Right renal pelvis (tissue), 4 donors: ENCODE results near the gene TUFT1. TPM values are rescaled to one million over a fixed set of nuclear protein-coding genes. Genes with fewer than 3 reads are reported as not detected.
"Not testable (repeated sequence)": the region's sequence is repeated elsewhere in the genome, so short reads cannot be mapped to it uniquely, and the experiment has no call there.

Source experiments
- DNase-seq, 4 donors: peaks; one replicate each; pipeline ENCODE4 v3.0.0-alpha.2; 2013; ENCODE audit warnings: low read depth in 4 of 4, low spot score in 3 of 4, missing footprints in 1 of 4
- polyA plus RNA-seq, 4 donors: library from polyadenylated mRNA; unstranded; fragments of 120-200 nt; gene quantifications; one replicate each; pipeline ENCODE4 v1.2.1, GENCODE V29; 2013; ENCODE audit not compliant: insufficient read length in 4 of 4

The TUFT1 gene
- polyA plus RNA-seq, 4 donors = 9.9 to 13.0 (median 11.0) TPM

GRCh38 chr1:151612501-151613281 lies 72.6 kb downstream of the TUFT1 start:
- DNase-seq = no peak

GRCh38 chr1:151613282-151613780 lies 73.2 kb downstream of the TUFT1 start:
- DNase-seq = no peak

DNA sequence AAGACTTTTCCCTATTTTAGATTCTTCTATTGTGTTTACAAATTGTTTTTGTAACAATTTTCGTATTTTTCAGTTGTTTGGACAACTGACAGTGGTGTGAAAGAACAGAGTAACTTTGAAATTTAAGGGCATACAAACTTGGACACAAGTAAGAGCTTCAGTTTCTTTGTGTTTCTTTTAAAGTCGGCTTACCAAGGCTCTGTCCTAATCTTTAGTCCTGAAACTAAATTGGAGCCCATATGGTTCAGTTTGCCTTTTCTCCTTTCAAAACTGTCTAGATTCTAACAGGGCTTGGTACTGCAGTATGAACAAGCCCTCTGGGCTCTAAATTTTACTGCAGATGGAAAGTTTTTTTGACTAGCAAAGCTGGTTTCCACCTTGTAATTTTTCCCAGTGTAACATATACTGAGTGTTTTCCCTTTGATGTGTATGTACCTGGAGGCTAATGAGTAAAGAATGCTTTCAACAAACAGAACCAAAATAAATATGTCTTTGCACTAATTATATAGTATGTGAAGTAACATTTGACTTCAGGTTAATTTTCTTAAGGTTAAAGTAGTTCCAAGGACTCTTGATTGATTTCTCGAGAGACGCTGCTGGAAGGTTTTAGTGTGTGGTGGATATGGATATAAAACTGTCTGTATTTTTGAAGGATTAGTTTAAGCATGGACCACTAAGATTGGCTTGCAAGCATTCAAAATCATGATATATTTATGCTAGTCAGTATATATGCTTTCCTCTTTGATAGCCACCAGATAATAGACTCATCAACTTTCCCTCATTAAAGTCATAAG lies 75.8 kb downstream of the TUFT1 start:
- DNase-seq = no peak

DNA sequence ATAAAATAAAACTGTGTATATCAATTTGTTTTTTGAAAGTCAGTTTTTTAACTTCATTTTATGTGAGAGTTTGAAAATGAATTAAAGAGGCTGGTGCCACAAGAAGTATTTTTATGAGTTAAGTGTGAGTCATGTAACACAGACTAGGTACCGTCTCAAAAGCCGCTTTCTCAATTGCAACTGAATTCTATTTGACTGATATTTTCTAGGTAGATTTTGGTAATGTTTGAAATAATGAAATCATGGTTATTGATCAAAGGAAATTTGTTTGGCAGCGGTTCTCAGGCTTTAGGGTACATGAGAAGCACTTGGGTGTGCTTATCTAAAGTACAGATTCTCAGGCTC lies 76.4 kb downstream of the TUFT1 start:
- DNase-seq = no peak

GRCh38 chr1:151618003-151618402 lies 77.9 kb downstream of the TUFT1 start:
- DNase-seq = no peak

DNA sequence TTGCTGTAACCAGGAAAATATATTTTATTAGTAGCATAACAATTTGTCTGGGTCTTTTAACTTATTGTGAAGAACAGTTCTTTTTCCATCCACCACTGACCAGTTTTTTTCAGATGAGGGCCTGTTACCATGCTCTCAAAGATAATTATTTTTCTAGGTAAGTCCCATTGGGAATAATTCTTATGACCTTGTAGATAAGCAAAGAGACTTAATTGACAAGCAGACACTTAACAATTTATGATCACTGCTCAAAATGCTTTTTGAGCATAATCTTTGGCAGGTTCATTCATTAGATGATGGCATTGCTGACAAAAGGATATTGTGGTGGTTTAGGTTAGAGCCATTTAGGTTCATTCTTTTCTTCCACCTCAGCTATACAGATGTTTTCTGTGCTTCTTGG lies 78.4 kb downstream of the TUFT1 start:
- DNase-seq = no peak

GRCh38 chr1:151618996-151619395 lies 78.9 kb downstream of the TUFT1 start:
- DNase-seq = not testable (repeated sequence)

DNA sequence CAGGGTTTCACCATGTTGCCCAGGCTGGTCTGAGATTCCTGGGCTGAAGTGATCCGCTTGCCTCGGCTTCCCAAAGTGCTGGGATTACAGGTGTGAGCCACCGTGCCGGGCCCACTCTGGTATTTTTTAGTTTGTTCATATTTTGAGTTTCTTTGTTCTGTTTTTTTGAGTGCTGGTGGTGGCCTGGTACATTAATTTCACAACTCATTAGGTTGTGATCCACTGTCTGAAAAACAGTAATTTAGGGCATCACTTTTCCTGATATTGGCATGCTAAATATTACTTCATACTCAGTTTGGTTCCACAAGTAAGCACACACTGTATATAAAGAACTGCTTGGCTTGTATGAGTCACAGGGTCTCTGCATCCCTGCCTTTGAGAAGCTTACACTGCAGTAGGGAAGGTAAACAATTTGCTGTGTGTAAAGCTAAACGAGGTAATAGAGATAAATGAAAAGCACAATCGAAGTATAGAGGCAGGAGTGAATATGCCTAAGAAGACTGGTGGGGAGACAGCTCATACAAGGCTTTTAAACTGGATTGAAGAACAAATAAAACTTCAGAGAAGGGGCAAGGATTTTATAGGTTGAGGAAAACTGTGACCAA lies 79.5 kb downstream of the TUFT1 start:
- DNase-seq = no peak

DNA sequence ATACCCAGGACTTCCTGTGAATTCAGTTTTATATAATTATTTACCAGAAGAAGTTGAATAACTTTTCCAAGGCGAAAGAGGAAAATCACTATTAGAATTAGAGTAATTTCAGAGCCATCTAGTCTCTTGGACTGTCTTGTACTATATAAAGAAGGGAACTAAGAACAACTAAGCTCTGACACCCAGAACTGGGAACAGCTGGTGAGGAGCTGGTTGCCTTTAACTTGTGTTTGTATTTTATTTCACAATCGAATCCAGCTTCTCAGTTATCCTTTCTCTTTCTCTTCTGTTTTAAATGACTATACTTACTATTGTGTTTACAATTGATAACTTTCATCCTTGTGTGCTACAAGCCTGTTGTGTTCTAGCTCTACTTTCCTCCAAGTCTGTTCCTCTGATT lies 80.2 kb downstream of the TUFT1 start:
- no peak for DNase-seq

DNA sequence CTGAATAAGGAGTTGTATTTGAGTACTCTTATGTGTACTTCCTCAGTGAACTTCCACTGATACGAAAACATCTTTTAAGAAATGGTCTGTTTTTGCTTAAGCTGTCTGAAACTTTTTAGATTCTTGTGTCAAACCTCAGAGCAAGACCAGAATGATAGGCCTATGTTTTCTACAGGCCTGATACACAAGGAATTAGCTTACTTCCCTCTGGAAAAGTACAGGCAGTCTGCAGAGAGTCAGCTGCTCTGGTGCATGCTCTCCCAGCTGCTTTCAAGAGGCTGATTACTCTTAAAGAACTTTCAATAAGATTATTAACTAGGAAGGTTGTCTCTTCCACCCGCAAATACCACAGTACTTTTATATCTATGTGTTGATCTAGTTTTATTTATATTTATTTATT lies 81.2 kb downstream of the TUFT1 start:
- no peak for DNase-seq

GRCh38 chr1:151624783-151625182 lies 84.7 kb downstream of the TUFT1 start:
- no peak for DNase-seq

DNA sequence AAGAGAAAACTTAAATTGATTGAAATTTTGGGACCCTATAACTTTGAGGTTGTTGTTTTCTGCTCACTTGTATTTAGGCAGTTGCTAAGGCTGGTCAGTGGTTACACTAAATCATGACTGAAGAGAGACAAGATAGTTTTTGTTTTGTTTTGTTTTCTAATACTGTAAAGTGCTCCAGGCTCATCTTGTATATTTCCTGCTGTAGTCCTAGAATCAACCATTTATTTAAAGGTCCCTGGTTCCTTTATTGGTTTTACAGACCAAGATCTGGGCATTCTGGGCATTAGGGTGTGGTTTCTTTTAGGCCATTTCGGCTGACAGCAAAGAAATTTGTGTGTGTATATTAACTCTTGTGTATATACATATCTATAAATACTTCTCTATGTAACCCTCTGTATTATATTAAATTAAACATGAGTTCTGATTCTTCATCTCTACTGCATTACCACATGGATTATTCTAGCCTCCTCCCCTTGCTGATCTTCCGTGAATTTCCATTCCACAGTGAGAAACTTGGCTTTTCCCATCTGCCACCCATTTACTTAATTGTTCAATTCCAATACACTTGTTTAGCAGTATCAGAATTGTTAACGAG lies 86.7 kb downstream of the TUFT1 start:
- DNase-seq = no peak

GRCh38 chr1:151629278-151629677 lies 89.2 kb downstream of the TUFT1 start:
- no peak for DNase-seq

Other genes starting within 250 kb of the TUFT1 start
- 10 to 100 TPM; 59.3 to 63.3 (median 61.4) TPM for gene PI4KB, start 212.9 kb upstream of the TUFT1 start, polyA plus RNA-seq
- gene RFX5, start 193.1 kb upstream of the TUFT1 start, polyA plus RNA-seq = 10 to 100 TPM; 43.4 to 46.8 (median 45.3) TPM
- gene SELENBP1, start 167.6 kb upstream of the TUFT1 start, polyA plus RNA-seq = 10 to 100 TPM; 45.4 to 53.6 (median 53.4) TPM
- 100 to 1,000 TPM; 238 to 300 (median 254) TPM for gene PSMB4, start 140.7 kb upstream of the TUFT1 start, polyA plus RNA-seq
- 100 to 1,000 TPM in 2 of 4 donors, 10 to 100 TPM in 2; 82.2 to 128 (median 104) TPM for gene POGZ, start 80.8 kb upstream of the TUFT1 start, polyA plus RNA-seq
- 10 to 100 TPM; 37.5 to 57.4 (median 40.8) TPM for gene CGN, start 28.9 kb upstream of the TUFT1 start, polyA plus RNA-seq
- 10 to 100 TPM; 21.1 to 27.3 (median 23.8) TPM for gene SNX27, start 71.7 kb downstream of the TUFT1 start, polyA plus RNA-seq
- gene CELF3, start 176.5 kb downstream of the TUFT1 start, polyA plus RNA-seq = under 1 TPM; 0.07 to 0.57 (median 0.48) TPM
- under 1 TPM in 2 of 4 donors, not detected in 2; 0.44 TPM for gene RIIAD1, start 181.2 kb downstream of the TUFT1 start, polyA plus RNA-seq
- gene MRPL9, start 223.2 kb downstream of the TUFT1 start, polyA plus RNA-seq = 100 to 1,000 TPM; 114 to 130 (median 121) TPM